GM21381 (cell line): Measurements from ENCODE around the gene SLC43A3.
"Not testable (repeated sequence)": the region's sequence is repeated elsewhere in the genome, so short reads cannot be mapped to it uniquely, and the experiment has no call there.

Experiments used
- ATAC-seq: cut with Tn5 transposase; IDR thresholded peaks from one replicate; pipeline ENCODE4 v1.9.1; 2021; ENCODE audit warnings: mild to moderate bottlenecking, moderate library complexity; ENCODE audit not compliant: unreplicated experiment

SLC43A3 gene

GRCh38 chr11:57387289-57388030, 39.5 kb downstream of the SLC43A3 start:
- no peak for ATAC-seq

GRCh38 chr11:57386178-57386940, 40.6 kb downstream of the SLC43A3 start:
- no peak for ATAC-seq

DNA sequence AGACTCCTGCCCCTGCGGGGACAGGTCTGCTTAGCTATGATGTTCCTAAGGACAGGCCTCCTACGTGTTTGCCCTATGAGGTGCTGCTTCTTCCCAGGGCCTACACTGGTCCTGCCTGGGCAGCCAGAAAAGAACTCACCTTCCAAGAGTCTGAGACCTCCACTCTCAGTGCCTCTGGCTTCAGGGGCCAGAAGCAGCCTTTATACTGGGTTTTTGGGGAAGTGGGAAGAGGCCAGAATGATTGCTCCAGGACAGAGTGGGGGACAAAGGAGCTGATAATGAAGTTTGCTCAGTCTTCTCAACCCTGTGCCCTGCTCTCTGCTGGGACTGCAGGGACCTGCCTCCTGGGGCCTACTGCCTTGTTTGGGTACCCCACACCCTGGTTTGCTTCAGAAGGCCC, 45.9 kb downstream of the SLC43A3 start, which contains the start of gene PRG3:
Gene PRG3 (minus strand): TSS at position 176 of the 400 bp plus-strand sequence. CDS start 442 bp downstream, outside the sequence.
- no peak for ATAC-seq

GRCh38 chr11:57379732-57380131, 47.2 kb downstream of the SLC43A3 start:
- ATAC-seq = no peak

DNA sequence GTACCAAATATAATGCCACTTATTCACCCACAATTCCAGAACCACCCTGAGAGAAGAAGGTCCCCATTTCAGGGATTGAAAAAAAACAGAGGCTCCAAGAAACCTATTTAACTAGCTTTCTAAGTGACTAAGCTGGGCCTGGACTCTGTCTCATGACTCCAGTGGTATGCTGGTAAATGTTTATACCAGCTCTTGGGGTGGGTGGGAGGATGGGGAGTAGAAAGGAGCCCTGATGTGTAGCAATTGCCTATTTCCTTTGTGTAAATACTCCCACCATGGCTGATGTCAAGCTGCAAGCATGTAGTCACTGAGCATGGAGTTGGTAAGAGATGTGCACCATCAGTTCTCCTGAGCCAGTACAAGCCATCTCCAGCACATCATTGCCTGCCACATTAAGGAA, 48.7 kb downstream of the SLC43A3 start:
- ATAC-seq = no peak

DNA sequence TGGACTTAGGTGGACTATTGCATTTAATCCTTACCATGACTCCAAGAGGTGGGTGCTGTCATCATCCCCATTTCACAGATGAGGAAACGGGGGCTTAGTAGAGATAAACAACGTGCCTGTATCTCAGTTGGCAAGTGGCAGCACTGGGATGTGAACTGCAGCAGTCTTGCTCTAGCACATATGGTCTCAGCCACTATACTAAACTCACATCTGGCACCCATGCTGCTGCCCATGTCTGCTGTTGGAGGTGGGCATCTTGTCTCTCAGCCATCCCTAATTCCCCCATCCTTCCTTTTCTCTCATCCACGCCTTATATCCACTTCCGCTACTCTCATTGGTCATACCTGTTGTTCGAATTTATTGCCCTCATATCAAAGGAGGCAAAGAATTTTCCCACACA, 49.8 kb downstream of the SLC43A3 start:
- ATAC-seq = no peak

- ATAC-seq = no peak
These were observed 50.5 kb downstream of the SLC43A3 start for GRCh38 chr11:57376095-57377090.

- no peak for ATAC-seq
These were observed 51.4 kb downstream of the SLC43A3 start for GRCh38 chr11:57375490-57375889.

GRCh38 chr11:57374966-57375365, 52.0 kb downstream of the SLC43A3 start:
- no peak for ATAC-seq

DNA sequence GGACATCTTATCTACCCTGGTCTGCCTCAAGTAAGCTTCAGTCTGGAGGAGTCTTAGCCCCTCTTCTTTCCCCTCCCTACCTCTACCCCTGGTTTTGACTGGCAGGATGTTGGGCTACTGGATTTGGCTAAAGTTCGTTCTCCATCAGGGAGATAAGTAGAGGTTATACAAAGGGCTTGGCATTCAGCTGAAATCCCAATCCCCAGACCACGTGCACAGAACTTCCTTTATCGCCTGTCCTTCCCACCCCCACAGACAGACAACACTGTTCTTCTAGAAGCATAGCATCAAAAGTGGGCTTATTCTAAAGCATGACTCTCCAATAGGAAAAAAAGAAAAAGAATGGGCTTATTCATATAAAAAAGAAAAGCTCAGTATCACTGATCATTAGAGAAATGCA, 53.8 kb downstream of the SLC43A3 start:
- no peak for ATAC-seq

- no peak for ATAC-seq
These were observed 56.0 kb downstream of the SLC43A3 start for GRCh38 chr11:57370941-57371340.

- no peak for ATAC-seq
These were observed 56.7 kb downstream of the SLC43A3 start for GRCh38 chr11:57370251-57370650.

DNA sequence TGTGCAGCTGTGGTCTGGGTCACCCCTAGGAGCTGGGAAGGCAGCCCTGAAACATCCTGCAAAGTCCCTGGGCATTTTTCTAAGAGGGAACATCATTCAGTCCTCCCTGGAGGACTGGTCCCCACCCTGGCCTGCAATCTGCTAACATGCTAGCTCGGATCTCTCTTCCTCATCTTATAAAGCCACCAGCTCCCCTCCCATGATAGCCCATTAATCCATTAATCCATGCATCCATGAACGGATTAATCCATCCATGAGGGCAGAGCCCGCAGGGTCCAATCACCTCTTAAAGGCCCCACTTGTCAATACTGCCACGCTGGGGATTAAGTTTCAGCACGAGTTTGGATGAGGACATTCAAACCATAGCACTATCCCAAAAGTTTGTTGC, 58.1 kb downstream of the SLC43A3 start:
- ATAC-seq = no peak

- ATAC-seq = no peak
These were observed 58.6 kb downstream of the SLC43A3 start for GRCh38 chr11:57368106-57368844.

DNA sequence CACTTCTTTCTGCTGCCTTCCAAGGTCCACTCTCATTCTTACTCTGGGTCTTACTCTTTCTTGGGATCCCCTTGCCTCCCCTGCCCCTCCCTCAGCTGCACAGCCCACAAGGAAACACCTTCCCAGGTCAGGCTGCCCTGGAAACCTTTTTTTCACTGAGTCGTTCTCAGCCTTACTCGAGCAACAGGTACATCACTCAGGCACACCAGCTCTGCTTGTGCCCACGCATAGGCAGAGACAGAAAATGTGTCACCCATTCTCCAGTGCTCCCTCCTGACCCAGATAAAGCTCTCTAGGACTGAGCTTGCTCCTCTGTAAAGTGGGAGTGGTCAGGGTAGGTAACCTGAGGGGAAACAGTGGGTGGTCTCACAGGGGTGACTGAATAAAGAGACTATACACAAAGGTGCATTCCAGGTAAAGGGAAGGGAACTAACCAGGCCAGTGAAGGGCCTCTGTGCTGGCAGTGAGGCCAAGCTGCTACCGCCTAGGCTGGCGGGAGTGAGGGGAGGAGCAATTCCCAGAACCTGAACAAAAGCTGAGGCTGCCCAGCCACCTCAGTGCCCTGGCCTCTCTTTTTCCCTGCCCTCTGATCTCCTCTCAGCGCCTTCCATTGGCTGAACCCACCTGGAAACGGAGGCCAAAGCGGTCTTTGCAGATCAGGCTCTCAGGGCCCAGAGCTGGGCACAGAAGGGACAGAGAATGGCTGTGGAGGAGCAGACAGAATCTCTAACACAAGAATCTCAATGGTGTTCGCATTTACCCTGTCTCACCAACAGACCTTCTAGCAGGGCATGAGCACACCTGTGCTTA, 61.9 kb downstream of the SLC43A3 start:
- no peak for ATAC-seq

GRCh38 chr11:57363131-57364080, 63.5 kb downstream of the SLC43A3 start:
- no peak for ATAC-seq

GRCh38 chr11:57361926-57362325, 65.0 kb downstream of the SLC43A3 start:
- ATAC-seq = no peak

GRCh38 chr11:57361420-57361819, 65.5 kb downstream of the SLC43A3 start:
- ATAC-seq = not testable (repeated sequence)
